Measurements from ENCODE around the gene SLC6A9. TPM values are rescaled to one million over a fixed set of nuclear protein-coding genes. Genes with fewer than 3 reads are reported as not detected.

The SLC6A9 gene
- total RNA-seq, 1 experiment from 2014 or later, result 30.1 TPM

- no CpG with 5 or more reads among the region's 6 CpGs for WGBS (ENCODE audit: extremely low coverage, insufficient read length, low lambda C conversion rate)
- H3K9me3 Mint-ChIP-seq, result no peaks in the 10 kb centered on the region
- Histone ChIP-seq H3K79me1 (ENCODE audit: insufficient read depth, low read depth, low read length, poor library complexity, severe bottlenecking) (no peaks in the 10 kb centered on the region), H2BK15ac (ENCODE audit: low read depth, low read length) (no peak overlapping the region), H2BK12ac (ENCODE audit: insufficient read length, low read depth, low read length) (no peak overlapping the region), H3K18ac (ENCODE audit: insufficient read length, low read depth, low read length) (no peak overlapping the region), H4K5ac (ENCODE audit: insufficient read length, low read depth, low read length) (no peak overlapping the region), H2AFZ (ENCODE audit: low read length) (no peak overlapping the region), H3K79me2 (ENCODE audit: insufficient read depth, low read length) (no peaks in the 10 kb centered on the region), H3K14ac (ENCODE audit: insufficient read depth, low read length) (no peak overlapping the region), H3K23me2 (ENCODE audit: insufficient read length, low read depth, low read length, poor library complexity, severe bottlenecking) (no peaks in the 10 kb centered on the region), H2AK5ac (ENCODE audit: insufficient read length, low read length) (no peak overlapping the region), H3T11ph (ENCODE audit: low read length) (no peak overlapping the region), H3K9ac (ENCODE audit: extremely low read depth, insufficient read length, low read length) (no peak overlapping the region), H3K27me3 (ENCODE audit: insufficient read depth, low read length) (no peaks in the 10 kb centered on the region), H3K4me2 (ENCODE audit: insufficient read depth, insufficient read length, low read length) (no peak overlapping the region), H3K4me1 (ENCODE audit: insufficient read depth, low read length) (no peaks in the 10 kb centered on the region), H3K9me3 (ENCODE audit: control insufficient read depth, low read depth, low read length) (no peaks in the 10 kb centered on the region), H4K20me1 (ENCODE audit: control insufficient read depth, insufficient read depth, insufficient read length) (no peaks in the 10 kb centered on the region), H3K4ac (ENCODE audit: low read depth, low read length) (no peak overlapping the region), H3K23ac (ENCODE audit: insufficient read length, low read depth, low read length) (no peak overlapping the region), H2BK120ac (ENCODE audit: low read depth, low read length, poor library complexity, severe bottlenecking) (no peak overlapping the region), H2BK20ac (ENCODE audit: low read depth, low read length, poor library complexity, severe bottlenecking) (no peak overlapping the region), H3K27ac (ENCODE audit: insufficient read length, low read depth, low read length) (no peak overlapping the region), H2BK5ac (ENCODE audit: insufficient read length, low read length) (no peak overlapping the region), H4K8ac (replicated peaks; ENCODE audit: insufficient read length, low read depth, low read length) (no peak overlapping the region), H4K91ac (ENCODE audit: insufficient read length, low read depth, low read length) (no peak overlapping the region), H3K56ac (ENCODE audit: insufficient read length, low read depth, low read length) (no peak overlapping the region)
- H3K4me3 Mint-ChIP-seq, result no peak overlapping the region
- peaks cover 9 to 25% of the 10 kb centered on the region in 2 experiments for H3K4me1 Mint-ChIP-seq
- no peak for DNase-seq
- H3K27me3 Mint-ChIP-seq (ENCODE audit: low read depth), result peaks cover 21% of the 10 kb centered on the region
- H3K27ac Mint-ChIP-seq, result no peak overlapping the region
- no peak for TF ChIP-seq CTCF (conservative IDR thresholded peaks at IDR 0.05)
- no peaks in the 10 kb centered on the region; a peak in 1 of 7 replicates for H3K36me3 Mint-ChIP-seq (ENCODE audit: insufficient read depth in 1 of 3, low read depth in 3 of 3)
Measured at GRCh38 chr1:44067266-44068250, 36.3 kb upstream of the SLC6A9 start.

Data from H9 (cell line).